SH-SY5Y (cell line): Measurements from ENCODE around the gene ROR2.

Experiments
- GATA2 ChIP-seq: IDR thresholded peaks from 2 replicates; pipeline ENCODE4 v1.6.1; 2011; ENCODE audit warnings: mild to moderate bottlenecking, low read depth, low read length
- GATA3 ChIP-seq: IDR thresholded peaks from 2 replicates; pipeline ENCODE4 v1.6.1; 2011; ENCODE audit warnings: low read depth, mild to moderate bottlenecking, low read length, moderate library complexity

Gene ROR2

DNA sequence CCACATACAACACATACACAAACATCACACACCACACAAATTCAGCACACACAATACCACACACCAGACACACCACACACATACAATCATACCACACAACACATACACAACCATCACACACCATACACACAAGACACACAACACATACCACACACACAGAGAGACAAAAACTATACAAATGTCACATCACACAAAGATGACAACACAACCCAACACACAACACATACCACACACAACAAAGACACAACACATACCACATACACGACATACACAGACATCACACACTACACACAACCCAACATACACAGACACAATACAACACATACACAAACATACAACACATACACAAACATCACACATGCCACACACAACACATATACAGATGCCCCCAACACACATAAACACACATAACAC lies 44.8 kb downstream of the ROR2 start:
- TF ChIP-seq GATA2, result no peak
- TF ChIP-seq GATA3, result no peak

DNA sequence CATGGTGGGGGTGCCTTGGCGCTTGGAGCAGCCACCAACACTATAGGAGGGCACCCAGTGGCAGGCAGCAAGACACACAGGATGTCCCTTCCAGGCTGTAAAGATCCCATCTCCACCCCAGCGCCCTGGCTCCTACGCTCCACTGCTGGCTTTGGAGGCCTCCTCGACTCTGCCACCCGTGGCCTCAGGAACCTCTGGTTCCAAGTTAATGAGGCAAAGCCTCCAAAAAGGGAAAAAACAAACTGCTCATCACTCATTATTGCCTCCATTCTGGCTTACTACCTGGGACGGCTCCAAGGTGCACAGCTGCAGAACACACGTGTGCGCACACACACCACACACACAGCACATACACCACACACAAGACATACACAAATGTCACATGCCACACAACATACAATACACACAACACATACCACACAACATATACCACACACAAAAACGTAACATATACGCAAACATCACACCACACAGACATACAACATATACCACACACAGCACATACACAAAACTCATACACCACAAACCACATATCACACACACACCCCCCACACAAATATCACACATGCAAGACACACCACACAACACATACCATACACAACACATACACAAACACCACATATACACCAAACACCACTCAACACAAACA lies 45.3 kb downstream of the ROR2 start:
- TF ChIP-seq GATA3 (no peak), GATA2 (no peak)

DNA sequence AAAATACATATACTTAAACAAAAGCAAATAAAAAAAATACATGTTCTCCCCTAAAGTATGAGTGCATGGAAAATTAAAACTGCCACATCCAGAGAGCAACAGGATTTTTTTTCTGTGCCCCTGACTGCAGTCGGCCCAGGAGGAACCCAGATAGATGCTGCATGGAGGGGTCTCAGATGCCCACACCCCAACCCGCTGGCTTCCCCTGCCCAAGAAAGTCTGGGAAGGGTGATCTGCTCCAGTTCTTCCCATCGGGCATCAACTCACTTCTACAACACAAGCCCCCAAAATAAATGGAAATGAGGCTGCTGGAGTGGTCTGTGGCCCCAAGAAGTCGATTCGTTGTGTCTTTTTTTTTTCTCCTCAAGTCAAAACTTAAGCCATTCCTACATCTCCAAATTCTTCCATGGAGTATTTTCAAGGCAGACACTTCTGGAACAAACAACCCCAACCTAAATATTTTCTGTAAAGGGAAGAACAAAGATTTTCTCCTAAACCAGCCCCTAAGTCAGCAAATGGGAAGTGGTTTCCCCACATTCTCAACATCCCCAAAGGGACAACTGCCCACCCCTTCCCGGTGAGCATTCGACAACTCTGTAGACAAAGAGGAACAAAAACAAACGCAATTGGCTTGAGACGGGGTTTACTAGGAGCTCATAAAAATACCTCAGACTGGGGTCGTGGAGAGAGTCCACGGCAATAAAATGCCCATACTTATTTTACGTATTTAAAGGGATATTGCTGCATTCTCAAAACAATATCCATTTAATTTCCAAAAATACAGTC lies 46.7 kb downstream of the ROR2 start:
- no peak for TF ChIP-seq GATA3

DNA sequence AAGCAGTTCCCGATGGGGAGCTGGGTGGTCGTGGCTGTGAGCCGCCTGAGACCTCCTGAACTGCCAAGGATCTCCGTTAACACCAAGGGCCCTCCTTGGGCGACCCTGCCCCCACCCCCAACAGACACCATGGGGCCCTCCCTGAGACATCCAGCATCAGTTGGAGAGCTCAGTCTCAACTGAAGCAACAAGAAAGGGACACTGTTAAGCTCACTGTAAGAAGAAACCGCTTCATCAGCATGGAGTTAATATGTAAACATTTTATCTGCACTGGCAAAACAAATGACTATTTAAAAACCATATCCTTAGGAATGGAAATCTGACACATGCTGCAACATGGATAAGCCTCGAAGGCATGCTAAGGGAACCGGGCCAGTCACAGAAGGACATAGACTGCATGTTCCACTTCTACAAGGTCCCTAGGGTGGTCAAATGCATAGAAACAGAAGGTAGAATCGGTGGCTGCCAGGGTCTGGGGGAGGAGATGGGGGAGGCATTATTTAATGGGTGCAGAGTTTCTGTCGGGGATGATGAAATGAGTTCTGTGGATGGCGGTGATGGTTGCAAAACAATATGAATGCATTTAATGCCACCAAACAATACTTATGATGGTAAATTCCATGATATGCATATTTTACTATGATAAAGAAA lies 47.4 kb downstream of the ROR2 start:
- TF ChIP-seq GATA3 (no peak), GATA2 (no peak)

DNA sequence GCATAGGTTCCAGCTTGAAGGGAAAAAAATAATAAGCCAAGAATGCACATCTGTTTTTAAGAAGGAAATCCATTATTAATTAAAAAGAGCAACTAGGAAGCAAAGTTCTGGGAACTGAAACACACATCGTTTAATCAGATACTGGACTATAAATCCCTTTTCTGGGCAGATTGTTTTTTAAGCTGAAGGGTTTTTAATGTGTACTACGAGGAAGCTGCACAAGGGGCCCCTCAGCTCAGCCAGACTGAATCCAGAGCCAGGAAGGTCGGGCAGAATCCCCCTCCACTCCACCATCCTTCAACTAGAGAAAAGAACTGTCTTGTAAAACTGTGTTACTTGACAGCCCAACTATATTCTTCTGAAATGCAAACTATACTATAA lies 49.2 kb downstream of the ROR2 start:
- no peak for TF ChIP-seq GATA3

DNA sequence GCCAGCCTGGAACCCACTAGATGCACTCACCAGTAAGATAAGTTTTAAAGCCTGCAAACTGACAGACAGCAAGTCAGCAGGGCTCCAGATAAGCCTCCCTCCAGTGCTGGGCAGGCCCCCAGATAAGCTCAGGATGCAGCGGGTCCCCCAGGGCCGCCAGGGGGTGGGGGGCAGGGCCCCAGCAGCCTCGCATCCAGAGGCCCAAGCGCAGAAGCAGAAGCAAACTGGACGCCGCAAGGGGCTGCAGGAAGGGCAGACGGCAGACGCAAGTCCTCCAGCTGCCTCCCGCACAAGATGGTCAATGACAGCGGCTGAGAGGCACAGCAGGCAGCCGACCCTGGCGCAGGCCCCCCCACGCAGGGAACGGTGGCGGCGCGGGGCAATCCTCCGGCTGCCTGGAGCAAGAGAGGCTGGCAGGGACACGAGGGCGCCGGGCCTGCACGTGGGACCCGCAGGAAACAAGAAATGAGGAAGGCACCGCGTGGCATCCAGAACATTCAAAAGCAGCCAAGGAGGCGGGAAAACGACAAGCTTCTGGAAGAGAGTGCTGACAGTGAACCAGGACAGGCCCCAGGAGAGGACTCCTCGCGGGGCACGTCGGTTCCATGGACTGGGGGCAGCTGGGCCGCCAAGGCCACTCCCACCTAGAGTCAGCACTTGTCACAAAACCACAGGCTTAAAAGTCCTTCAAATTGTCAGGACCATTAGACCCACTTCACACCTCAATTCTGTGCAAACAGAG lies 49.8 kb downstream of the ROR2 start:
- TF ChIP-seq GATA3 (no peak), GATA2 (peak; percentile 72)

DNA sequence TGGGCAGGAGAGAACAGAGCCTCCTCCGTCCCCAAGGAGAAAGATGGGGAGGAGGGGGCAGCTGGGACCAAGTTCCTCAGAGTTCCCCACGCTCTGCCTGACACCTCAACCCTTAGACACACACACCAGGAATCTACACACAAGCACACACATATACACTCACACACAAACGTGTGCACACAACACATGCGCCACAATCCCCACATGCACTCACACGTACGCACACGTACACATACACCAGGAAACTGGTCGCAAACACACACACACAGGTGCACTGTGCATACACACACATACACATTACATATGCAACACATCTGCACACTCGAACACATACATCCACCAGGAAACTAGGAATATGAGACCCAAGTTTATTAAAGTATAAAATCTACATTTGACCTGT lies 50.4 kb downstream of the ROR2 start:
- TF ChIP-seq GATA3, result no peak
- TF ChIP-seq GATA2, result no peak

DNA sequence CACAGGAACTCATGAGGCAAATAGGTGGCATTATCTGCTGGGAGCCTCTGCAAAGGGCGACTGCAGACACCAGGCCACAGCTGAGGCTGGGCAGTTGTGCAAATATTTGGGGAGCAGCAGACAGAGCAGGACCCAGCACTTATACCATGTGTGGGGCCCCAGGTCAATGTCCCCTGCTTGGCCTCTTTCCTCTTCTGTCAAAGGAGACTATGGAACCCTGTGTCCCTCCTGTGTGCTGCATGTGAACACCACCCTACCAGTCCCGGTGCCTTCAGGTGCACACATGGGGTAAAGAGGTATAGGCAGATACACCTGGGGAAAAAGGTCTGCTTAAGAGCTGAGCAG lies 50.8 kb downstream of the ROR2 start:
- no peak for TF ChIP-seq GATA2
- no peak for TF ChIP-seq GATA3

DNA sequence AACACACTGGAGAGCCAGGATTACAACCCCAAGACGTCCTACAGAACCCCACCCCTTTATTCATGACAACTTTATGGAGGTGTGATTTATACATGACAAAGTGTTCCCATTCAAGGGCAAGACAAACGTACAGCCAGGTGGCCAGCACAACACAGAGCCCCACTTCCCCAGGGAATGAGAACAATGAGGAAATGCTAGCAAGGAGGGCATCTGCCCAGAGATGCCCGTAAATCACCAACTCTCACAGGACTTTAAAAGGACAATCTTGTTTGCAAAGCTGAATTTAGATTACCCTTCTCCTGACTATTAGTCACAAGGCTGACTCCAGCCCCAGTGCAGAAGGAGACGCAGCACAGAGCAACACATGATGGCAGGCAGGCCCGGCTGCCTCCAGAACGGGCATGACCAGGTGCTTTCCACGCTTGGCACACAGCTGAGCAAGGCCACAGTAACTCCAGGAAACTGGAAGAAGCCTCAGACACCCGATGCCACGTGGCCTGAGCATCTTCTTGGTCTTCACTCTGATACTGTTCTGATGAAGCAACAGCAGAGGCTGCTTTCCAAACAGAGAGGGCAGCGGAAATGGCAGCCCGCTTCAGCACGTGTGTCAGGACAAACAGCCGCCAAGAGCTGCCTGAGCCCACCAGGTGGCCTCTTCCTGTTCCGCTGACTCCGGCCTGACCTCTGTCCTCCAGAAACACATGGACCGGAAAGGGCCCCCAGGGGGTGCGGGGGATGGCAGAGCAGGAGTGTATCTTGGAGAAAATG lies 51.4 kb downstream of the ROR2 start:
- TF ChIP-seq GATA3 (no peak), GATA2 (no peak)

DNA sequence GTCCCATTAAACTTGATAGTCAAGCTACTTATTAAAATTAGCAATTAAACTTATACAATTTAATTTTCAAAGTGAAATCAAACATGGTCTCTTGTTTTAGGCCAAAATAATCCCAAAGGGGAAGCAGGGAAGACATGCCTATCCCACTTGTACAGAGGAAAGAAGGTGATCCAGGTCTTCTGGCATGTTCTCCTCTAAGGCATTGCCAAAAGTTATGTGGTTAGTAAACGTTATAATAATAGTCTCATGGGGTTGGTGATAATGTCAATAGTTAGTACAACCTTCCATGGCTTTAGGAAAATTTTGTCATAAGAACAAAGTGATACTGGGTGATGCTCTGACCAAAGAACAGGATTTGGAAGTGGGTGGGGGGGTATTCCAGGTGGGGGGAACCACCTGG lies 52.8 kb downstream of the ROR2 start:
- no peak for TF ChIP-seq GATA3
- TF ChIP-seq GATA2, result no peak

DNA sequence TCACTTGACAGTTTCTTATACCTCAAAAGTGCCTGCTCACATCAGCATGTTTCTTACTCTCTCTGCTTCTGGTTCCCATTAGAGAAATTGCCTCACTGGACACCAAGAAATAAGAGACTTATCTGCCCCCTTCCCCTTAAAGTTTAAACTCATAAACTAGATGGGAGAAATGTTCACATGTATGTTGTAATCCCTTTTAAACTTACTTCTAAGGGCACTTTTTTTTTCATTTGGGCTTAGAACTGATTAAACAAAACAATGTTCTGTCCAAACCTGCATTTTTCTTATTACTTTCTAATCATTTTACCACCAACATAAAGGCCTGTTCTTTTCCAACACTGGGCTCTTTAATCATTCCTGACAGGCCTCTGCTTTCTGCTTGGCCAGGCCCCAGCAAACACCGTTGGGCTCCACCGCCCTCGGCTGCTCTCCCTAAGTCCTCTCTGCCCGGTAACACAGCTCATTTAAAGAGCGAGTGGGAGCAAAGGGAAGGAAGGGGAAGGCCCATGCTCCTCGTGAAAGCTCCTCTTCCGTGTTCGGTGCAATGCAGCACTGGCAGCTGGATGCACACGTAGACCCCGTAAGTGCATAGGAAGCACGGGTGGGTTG lies 53.4 kb downstream of the ROR2 start:
- no peak for TF ChIP-seq GATA2
- no peak for TF ChIP-seq GATA3

DNA sequence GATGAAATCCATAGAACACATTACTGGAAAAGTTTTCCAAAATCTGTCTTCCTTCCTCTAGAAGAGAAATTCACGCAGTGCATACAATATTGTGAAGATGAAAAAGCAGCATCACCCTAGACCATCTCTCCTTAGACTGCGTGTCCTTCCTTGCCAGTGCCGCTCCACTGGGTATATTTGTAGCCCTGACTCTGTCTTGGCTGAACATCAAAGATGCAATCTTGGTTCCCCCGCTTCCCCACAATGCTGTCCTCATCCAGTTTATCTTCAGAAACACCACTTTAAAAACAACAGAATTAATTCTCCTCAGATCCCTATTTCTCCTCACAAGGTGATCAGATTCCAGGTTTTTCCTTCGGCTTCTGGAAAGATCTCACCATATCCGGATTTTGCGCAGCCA lies 53.9 kb downstream of the ROR2 start:
- no peak for TF ChIP-seq GATA3
- TF ChIP-seq GATA2, result peak; percentile 86

DNA sequence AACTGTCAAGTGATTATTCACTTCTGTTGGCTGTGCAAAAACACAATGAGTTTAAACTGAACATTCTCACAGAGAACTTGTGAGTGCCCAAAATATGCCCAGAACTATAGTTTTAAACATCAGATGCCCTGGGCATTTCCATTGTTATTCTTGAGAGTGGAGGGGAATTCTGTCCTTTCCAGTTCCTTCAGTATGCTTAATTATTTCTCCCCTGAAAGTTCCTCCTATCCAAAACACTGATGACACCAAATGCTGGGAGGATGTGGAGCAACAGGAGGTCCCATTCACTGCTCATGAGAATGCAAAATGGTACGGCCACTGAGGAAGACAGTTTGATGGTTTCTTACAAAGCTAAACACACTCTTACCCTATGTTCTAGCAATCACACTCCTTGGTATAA lies 55.5 kb downstream of the ROR2 start:
- TF ChIP-seq GATA2, result no peak

DNA sequence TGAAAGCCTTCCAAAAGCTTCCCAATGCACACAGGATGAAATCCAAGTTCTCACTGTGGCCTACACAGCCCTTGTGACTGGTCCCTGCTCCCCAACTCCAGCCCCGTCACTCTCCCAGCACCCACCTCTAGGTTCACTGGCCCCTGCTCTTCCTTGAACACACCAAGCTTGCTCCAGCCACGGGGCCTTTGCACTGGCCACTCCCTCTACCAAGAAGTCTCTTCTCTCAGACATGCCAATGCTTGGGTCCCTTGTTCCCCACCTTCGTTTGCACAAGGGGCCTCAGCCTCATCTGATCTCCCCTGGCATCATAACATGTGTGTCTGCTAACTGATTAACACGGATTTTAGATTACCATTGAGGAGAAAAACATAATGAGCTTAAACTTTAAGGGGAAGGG lies 56.0 kb downstream of the ROR2 start:
- TF ChIP-seq GATA2 (no peak), GATA3 (no peak)
